ENCODE results near the gene POFUT2.

POFUT2 gene

GRCh38 chr21:45254460-45254930, 33.2 kb downstream of the POFUT2 start:
- WGBS (ENCODE audit: insufficient coverage): 94% methylated on average over 16 of the region's 17 CpGs

GRCh38 chr21:45253633-45254459, 33.8 kb downstream of the POFUT2 start:
- POLR2A ChIA-PET: interaction anchor here (0.7 kb wide), 1 partner anchor 30 kb away, joined by 9 read pairs; no protein-coding TSS in a partner anchor
- no peak overlapping the region for H3K27ac ChIP-seq (ENCODE audit: insufficient read depth in 1 of 2, low read depth in 1 of 2, low read length in 2 of 2, poor library complexity in 1 of 2, severe bottlenecking in 2 of 2)
- no peak overlapping the region for H3K4me3 ChIP-seq (ENCODE audit: control insufficient read depth in 1 of 7, extremely low read depth in 1 of 7, insufficient read depth in 4 of 7, low read depth in 2 of 7, low read length in 6 of 7)
- WGBS (ENCODE audit: insufficient coverage): 83% methylated on average over 18 of the region's 28 CpGs
- H3K27me3 ChIP-seq (replicated peaks in 2 of 5; ENCODE audit: control insufficient read depth in 4 of 5, insufficient read depth in 5 of 5, low read length in 4 of 5): no peaks in the 10 kb centered on the region
- CTCF ChIA-PET: interaction anchor here (0.7 kb wide), 1 partner anchor 70 kb away, joined by 3 read pairs; no protein-coding TSS in a partner anchor
- no peaks in the 10 kb centered on the region for H3K36me3 ChIP-seq (ENCODE audit: control insufficient read depth in 4 of 4, insufficient read depth in 4 of 4, low read length in 3 of 4)
- peaks cover 0 to 73% (median 19%) of the 10 kb centered on the region in 4 experiments for H3K4me1 ChIP-seq (ENCODE audit: control extremely low read depth in 1 of 4, control insufficient read depth in 4 of 4, insufficient read depth in 4 of 4, low read length in 3 of 4)
- DNase-seq: no peak
- H3K9me3 ChIP-seq (ENCODE audit: control extremely low read depth in 1 of 5, control insufficient read depth in 4 of 5, insufficient read depth in 2 of 5, low read depth in 1 of 5, low read length in 4 of 5): peaks cover 0 to 2% (median 0%) of the 10 kb centered on the region in 5 experiments

More at GRCh38 chr21:45254460-45254930, 33.2 kb downstream of the POFUT2 start:
- POLR2A ChIA-PET: no interaction called here
- DNase-seq: no peak
- Histone ChIP-seq H3K4me1 (ENCODE audit: control extremely low read depth in 1 of 4, control insufficient read depth in 4 of 4, insufficient read depth in 4 of 4, low read length in 3 of 4) (peaks cover 0 to 79% (median 19%) of the 10 kb centered on the region in 4 experiments), H3K27me3 (replicated peaks in 2 of 5; ENCODE audit: control insufficient read depth in 4 of 5, insufficient read depth in 5 of 5, low read length in 4 of 5) (no peaks in the 10 kb centered on the region), H3K9me3 (ENCODE audit: control extremely low read depth in 1 of 5, control insufficient read depth in 4 of 5, insufficient read depth in 2 of 5, low read depth in 1 of 5, low read length in 4 of 5) (peaks cover 0 to 2% (median 0%) of the 10 kb centered on the region in 5 experiments), H3K36me3 (ENCODE audit: control insufficient read depth in 4 of 4, insufficient read depth in 4 of 4, low read length in 3 of 4) (no peaks in the 10 kb centered on the region), H3K4me3 (ENCODE audit: control insufficient read depth in 1 of 7, extremely low read depth in 1 of 7, insufficient read depth in 4 of 7, low read depth in 2 of 7, low read length in 6 of 7) (no peak overlapping the region), H3K27ac (ENCODE audit: insufficient read depth in 1 of 2, low read depth in 1 of 2, low read length in 2 of 2, poor library complexity in 1 of 2, severe bottlenecking in 2 of 2) (no peak overlapping the region)
- CTCF ChIA-PET: no interaction called here

- peaks cover 0 to 2% (median 0%) of the 10 kb centered on the region in 5 experiments for H3K9me3 ChIP-seq (ENCODE audit: control extremely low read depth in 1 of 5, control insufficient read depth in 4 of 5, insufficient read depth in 2 of 5, low read depth in 1 of 5, low read length in 4 of 5)
- no peak overlapping the region for H3K27ac ChIP-seq (ENCODE audit: insufficient read depth in 1 of 2, low read depth in 1 of 2, low read length in 2 of 2, poor library complexity in 1 of 2, severe bottlenecking in 2 of 2)
- no peaks in the 10 kb centered on the region for H3K36me3 ChIP-seq (ENCODE audit: control insufficient read depth in 4 of 4, insufficient read depth in 4 of 4, low read length in 3 of 4)
- peaks cover 0 to 4% (median 0%) of the 10 kb centered on the region in 5 experiments for H3K27me3 ChIP-seq (replicated peaks in 2 of 5; ENCODE audit: control insufficient read depth in 4 of 5, insufficient read depth in 5 of 5, low read length in 4 of 5)
- 63% methylated on average over 6 of the region's 8 CpGs for WGBS (ENCODE audit: insufficient coverage)
- peak in 2 of 3 donors; percentile 13 to 40 for DNase-seq
- POLR2A ChIA-PET: interaction anchor here (0.7 kb wide), 1 partner anchor 31 kb away, joined by 9 read pairs; no protein-coding TSS in a partner anchor
- no peak overlapping the region for H3K4me3 ChIP-seq (ENCODE audit: control insufficient read depth in 1 of 7, extremely low read depth in 1 of 7, insufficient read depth in 4 of 7, low read depth in 2 of 7, low read length in 6 of 7)
- peaks cover 0 to 66% (median 19%) of the 10 kb centered on the region in 4 experiments for H3K4me1 ChIP-seq (ENCODE audit: control extremely low read depth in 1 of 4, control insufficient read depth in 4 of 4, insufficient read depth in 4 of 4, low read length in 3 of 4)
- CTCF ChIA-PET: interaction anchor here (0.7 kb wide), 1 partner anchor 71 kb away, joined by 3 read pairs; no protein-coding TSS in a partner anchor
Measured at GRCh38 chr21:45253180-45253579, 34.5 kb downstream of the POFUT2 start.

- POLR2A ChIA-PET: no interaction called here
- DNase-seq: no peak
- Histone ChIP-seq H3K4me1 (ENCODE audit: control extremely low read depth in 1 of 4, control insufficient read depth in 4 of 4, insufficient read depth in 4 of 4, low read length in 3 of 4) (peaks cover 0 to 59% (median 14%) of the 10 kb centered on the region in 4 experiments), H3K4me3 (ENCODE audit: control insufficient read depth in 1 of 7, extremely low read depth in 1 of 7, insufficient read depth in 4 of 7, low read depth in 2 of 7, low read length in 6 of 7) (no peak overlapping the region), H3K9me3 (ENCODE audit: control extremely low read depth in 1 of 5, control insufficient read depth in 4 of 5, insufficient read depth in 2 of 5, low read depth in 1 of 5, low read length in 4 of 5) (peaks cover 0 to 2% (median 0%) of the 10 kb centered on the region in 5 experiments), H3K27ac (ENCODE audit: insufficient read depth in 1 of 2, low read depth in 1 of 2, low read length in 2 of 2, poor library complexity in 1 of 2, severe bottlenecking in 2 of 2) (no peak overlapping the region), H3K27me3 (replicated peaks in 2 of 5; ENCODE audit: control insufficient read depth in 4 of 5, insufficient read depth in 5 of 5, low read length in 4 of 5) (peaks cover 0 to 5% (median 0%) of the 10 kb centered on the region in 5 experiments), H3K36me3 (ENCODE audit: control insufficient read depth in 4 of 4, insufficient read depth in 4 of 4, low read length in 3 of 4) (no peaks in the 10 kb centered on the region)
- 100% methylated on average over 6 of the region's 13 CpGs for WGBS (ENCODE audit: insufficient coverage)
- CTCF ChIA-PET: no interaction called here
Measured at GRCh38 chr21:45252448-45252925, 35.2 kb downstream of the POFUT2 start.

GRCh38 chr21:45251635-45252447, 35.9 kb downstream of the POFUT2 start:
- ChIA-PET CTCF (no interaction called here), POLR2A (interaction anchor here (0.6 kb wide), 1 partner anchor 32 kb away, joined by 5 read pairs; no protein-coding TSS in a partner anchor)
- H3K9me3 ChIP-seq (ENCODE audit: control extremely low read depth in 1 of 5, control insufficient read depth in 4 of 5, insufficient read depth in 2 of 5, low read depth in 1 of 5, low read length in 4 of 5): peaks cover 0 to 2% (median 0%) of the 10 kb centered on the region in 5 experiments
- no peaks in the 10 kb centered on the region for H3K36me3 ChIP-seq (ENCODE audit: control insufficient read depth in 4 of 4, insufficient read depth in 4 of 4, low read length in 3 of 4)
- WGBS (ENCODE audit: insufficient coverage): 89% methylated on average over 25 of the region's 28 CpGs
- no peak for DNase-seq
- H3K4me1 ChIP-seq (ENCODE audit: control extremely low read depth in 1 of 4, control insufficient read depth in 4 of 4, insufficient read depth in 4 of 4, low read length in 3 of 4): peaks cover 0 to 54% (median 8%) of the 10 kb centered on the region in 4 experiments
- no peak overlapping the region for H3K27ac ChIP-seq (ENCODE audit: insufficient read depth in 1 of 2, low read depth in 1 of 2, low read length in 2 of 2, poor library complexity in 1 of 2, severe bottlenecking in 2 of 2)
- peaks cover 0 to 7% (median 0%) of the 10 kb centered on the region in 5 experiments for H3K27me3 ChIP-seq (replicated peaks in 2 of 5; ENCODE audit: control insufficient read depth in 4 of 5, insufficient read depth in 5 of 5, low read length in 4 of 5)
- no peak overlapping the region for H3K4me3 ChIP-seq (ENCODE audit: control insufficient read depth in 1 of 7, extremely low read depth in 1 of 7, insufficient read depth in 4 of 7, low read depth in 2 of 7, low read length in 6 of 7)

- POLR2A ChIA-PET: interaction anchor here (0.6 kb wide), 1 partner anchor 31 kb away, joined by 5 read pairs; no protein-coding TSS in a partner anchor
- CTCF ChIA-PET: no interaction called here
- no peaks in the 10 kb centered on the region for H3K36me3 ChIP-seq (ENCODE audit: control insufficient read depth in 4 of 4, insufficient read depth in 4 of 4, low read length in 3 of 4)
- peaks cover 0 to 11% (median 0%) of the 10 kb centered on the region in 5 experiments for H3K27me3 ChIP-seq (replicated peaks in 2 of 5; ENCODE audit: control insufficient read depth in 4 of 5, insufficient read depth in 5 of 5, low read length in 4 of 5)
- H3K4me3 ChIP-seq (ENCODE audit: control insufficient read depth in 1 of 7, extremely low read depth in 1 of 7, insufficient read depth in 4 of 7, low read depth in 2 of 7, low read length in 6 of 7): no peak overlapping the region
- peaks cover 0 to 2% (median 0%) of the 10 kb centered on the region in 5 experiments for H3K9me3 ChIP-seq (ENCODE audit: control extremely low read depth in 1 of 5, control insufficient read depth in 4 of 5, insufficient read depth in 2 of 5, low read depth in 1 of 5, low read length in 4 of 5)
- 74% methylated on average over 12 of the region's 14 CpGs for WGBS (ENCODE audit: insufficient coverage)
- DNase-seq: peak in 1 of 3 donors; percentile 36
- H3K4me1 ChIP-seq (ENCODE audit: control extremely low read depth in 1 of 4, control insufficient read depth in 4 of 4, insufficient read depth in 4 of 4, low read length in 3 of 4): peaks cover 0 to 46% (median under 1%) of the 10 kb centered on the region in 4 experiments
- no peak overlapping the region for H3K27ac ChIP-seq (ENCODE audit: insufficient read depth in 1 of 2, low read depth in 1 of 2, low read length in 2 of 2, poor library complexity in 1 of 2, severe bottlenecking in 2 of 2)
Measured at GRCh38 chr21:45250914-45251634, 36.6 kb downstream of the POFUT2 start.

All from common myeloid progenitor, CD34-positive (primary cell).